CD1c-positive myeloid dendritic cell (primary cell): ENCODE measurements around the gene SCGB1D2.
"Not testable (repeated sequence)": the region's sequence is repeated elsewhere in the genome, so short reads cannot be mapped to it uniquely, and the experiment has no call there.

Source experiments
- DNase-seq: peaks from one replicate; pipeline ENCODE4 v3.0.0-alpha.2; 2016; ENCODE audit errors: extremely low spot score

SCGB1D2 gene

GRCh38 chr11:62242021-62242420 is at the start of gene SCGB1D2:
TSS of gene SCGB1D2 (plus strand) at chr11:62242239. CDS start at chr11:62242308, 69 bp downstream.
- DNase-seq, result no peak

- DNase-seq, result no peak
Measured at GRCh38 chr11:62193952-62194351, 48.1 kb upstream of the SCGB1D2 start.

- DNase-seq, result not testable (repeated sequence)
Measured at GRCh38 chr11:62195010-62195409, 47.0 kb upstream of the SCGB1D2 start.

GRCh38 chr11:62195945-62196344 is 46.1 kb upstream of the SCGB1D2 start:
- no peak for DNase-seq

- not testable (repeated sequence) for DNase-seq
Measured at GRCh38 chr11:62197400-62197799, 44.6 kb upstream of the SCGB1D2 start.

- DNase-seq, result no peak
Measured at GRCh38 chr11:62201376-62201775, 40.7 kb upstream of the SCGB1D2 start.

- DNase-seq, result no peak
Measured at GRCh38 chr11:62202910-62203309, 39.1 kb upstream of the SCGB1D2 start.

- no peak for DNase-seq
Measured at GRCh38 chr11:62204430-62204829, 37.6 kb upstream of the SCGB1D2 start.

GRCh38 chr11:62205441-62205840 is 36.6 kb upstream of the SCGB1D2 start:
- DNase-seq, result no peak

- DNase-seq, result not testable (repeated sequence)
Measured at GRCh38 chr11:62206276-62207066, 35.6 kb upstream of the SCGB1D2 start.

GRCh38 chr11:62208785-62209144 is 33.3 kb upstream of the SCGB1D2 start:
- no peak for DNase-seq

- DNase-seq, result peak; percentile 4
Measured at GRCh38 chr11:62217191-62217748, 24.8 kb upstream of the SCGB1D2 start.

- DNase-seq, result no peak
Measured at GRCh38 chr11:62221498-62221897, 20.5 kb upstream of the SCGB1D2 start.

GRCh38 chr11:62223095-62223494 is 18.9 kb upstream of the SCGB1D2 start:
- no peak for DNase-seq

- DNase-seq, result no peak
Measured at GRCh38 chr11:62233730-62234129, 8.3 kb upstream of the SCGB1D2 start.

GRCh38 chr11:62236187-62236586 is 5.9 kb upstream of the SCGB1D2 start:
- DNase-seq, result no peak

GRCh38 chr11:62237499-62237898 is 4.5 kb upstream of the SCGB1D2 start:
- DNase-seq, result no peak

- no peak for DNase-seq
Measured at GRCh38 chr11:62238151-62238550, 3.9 kb upstream of the SCGB1D2 start.

- no peak for DNase-seq
Measured at GRCh38 chr11:62241095-62241494, 944 bp upstream of the SCGB1D2 start.

- DNase-seq, result no peak
Measured at GRCh38 chr11:62245271-62245753, 3.3 kb downstream of the SCGB1D2 start.

- DNase-seq, result no peak
Measured at GRCh38 chr11:62251698-62252097, 9.7 kb downstream of the SCGB1D2 start.

- no peak for DNase-seq
Measured at GRCh38 chr11:62253999-62254542, 12.0 kb downstream of the SCGB1D2 start.

GRCh38 chr11:62256281-62256680 is 14.2 kb downstream of the SCGB1D2 start:
- no peak for DNase-seq
